ENCODE results near the gene CRYBG2.
A peak's percentile ranks its signal among the peaks of the same experiment; 100 is the strongest.

The CRYBG2 gene

GRCh38 chr1:26367441-26367840 is 13.5 kb upstream of the CRYBG2 start:
- H3K9me3 ChIP-seq (ENCODE audit: control insufficient read depth, low read depth, low read length): no peaks in the 10 kb centered on the region
- no peaks in the 10 kb centered on the region for H3K36me3 ChIP-seq (ENCODE audit: control insufficient read depth, low read depth, low read length)
- H3K4me3 ChIP-seq (ENCODE audit: low read length): no peak overlapping the region
- no peak overlapping the region for H3K9ac ChIP-seq (ENCODE audit: low read length)
- H3K4me1 ChIP-seq (ENCODE audit: control insufficient read depth, low read depth, low read length): peaks cover 2% of the 10 kb centered on the region
- no peak overlapping the region for H3K27ac ChIP-seq (ENCODE audit: low read length)
- peaks cover 8% of the 10 kb centered on the region for H3K27me3 ChIP-seq (ENCODE audit: control insufficient read depth, insufficient read depth, low read length)

- H3K36me3 ChIP-seq (ENCODE audit: control insufficient read depth, low read depth, low read length): no peaks in the 10 kb centered on the region
- no peak overlapping the region for H3K27ac ChIP-seq (ENCODE audit: low read length)
- H3K4me3 ChIP-seq (ENCODE audit: low read length): no peak overlapping the region
- H3K9me3 ChIP-seq (ENCODE audit: control insufficient read depth, low read depth, low read length): no peaks in the 10 kb centered on the region
- H3K27me3 ChIP-seq (ENCODE audit: control insufficient read depth, insufficient read depth, low read length): peaks cover 30% of the 10 kb centered on the region
- H3K4me1 ChIP-seq (ENCODE audit: control insufficient read depth, low read depth, low read length): peaks cover 2% of the 10 kb centered on the region
- H3K9ac ChIP-seq (ENCODE audit: low read length): no peak overlapping the region
Measured at GRCh38 chr1:26364956-26365355, 11.0 kb upstream of the CRYBG2 start.

- no peak overlapping the region for H3K9ac ChIP-seq (ENCODE audit: low read length)
Measured at GRCh38 chr1:26363549-26364448, 9.9 kb upstream of the CRYBG2 start.

GRCh38 chr1:26362331-26362730 is 8.4 kb upstream of the CRYBG2 start:
- Histone ChIP-seq H3K27me3 (ENCODE audit: control insufficient read depth, insufficient read depth, low read length) (peaks cover 41% of the 10 kb centered on the region), H3K9me3 (ENCODE audit: control insufficient read depth, low read depth, low read length) (no peaks in the 10 kb centered on the region), H3K27ac (ENCODE audit: low read length) (no peak overlapping the region), H3K4me3 (ENCODE audit: low read length) (no peak overlapping the region), H3K9ac (ENCODE audit: low read length) (no peak overlapping the region), H3K36me3 (ENCODE audit: control insufficient read depth, low read depth, low read length) (no peaks in the 10 kb centered on the region), H3K4me1 (ENCODE audit: control insufficient read depth, low read depth, low read length) (peaks cover 7% of the 10 kb centered on the region)

More at GRCh38 chr1:26363549-26364448, 9.9 kb upstream of the CRYBG2 start:
- Histone ChIP-seq H3K4me3 (ENCODE audit: low read length) (no peak overlapping the region), H3K36me3 (ENCODE audit: control insufficient read depth, low read depth, low read length) (no peaks in the 10 kb centered on the region), H3K27me3 (ENCODE audit: control insufficient read depth, insufficient read depth, low read length) (peaks cover 41% of the 10 kb centered on the region), H3K9me3 (ENCODE audit: control insufficient read depth, low read depth, low read length) (no peaks in the 10 kb centered on the region), H3K4me1 (ENCODE audit: control insufficient read depth, low read depth, low read length) (peaks cover 7% of the 10 kb centered on the region), H3K27ac (ENCODE audit: low read length) (no peak overlapping the region)

GRCh38 chr1:26361605-26362122 is 7.7 kb upstream of the CRYBG2 start:
- Histone ChIP-seq H3K27ac (ENCODE audit: low read length) (no peak overlapping the region), H3K27me3 (ENCODE audit: control insufficient read depth, insufficient read depth, low read length) (peaks cover 41% of the 10 kb centered on the region), H3K9me3 (ENCODE audit: control insufficient read depth, low read depth, low read length) (no peaks in the 10 kb centered on the region), H3K9ac (ENCODE audit: low read length) (no peak overlapping the region), H3K4me3 (ENCODE audit: low read length) (no peak overlapping the region), H3K4me1 (ENCODE audit: control insufficient read depth, low read depth, low read length) (peaks cover 9% of the 10 kb centered on the region), H3K36me3 (ENCODE audit: control insufficient read depth, low read depth, low read length) (no peaks in the 10 kb centered on the region)

GRCh38 chr1:26360807-26361604 is 7.1 kb upstream of the CRYBG2 start:
- Histone ChIP-seq H3K4me3 (ENCODE audit: low read length) (peak overlapping the region; percentile 70), H3K4me1 (ENCODE audit: control insufficient read depth, low read depth, low read length) (peaks cover 12% of the 10 kb centered on the region), H3K36me3 (ENCODE audit: control insufficient read depth, low read depth, low read length) (no peaks in the 10 kb centered on the region), H3K27me3 (ENCODE audit: control insufficient read depth, insufficient read depth, low read length) (peaks cover 41% of the 10 kb centered on the region), H3K27ac (ENCODE audit: low read length) (no peak overlapping the region), H3K9me3 (ENCODE audit: control insufficient read depth, low read depth, low read length) (no peaks in the 10 kb centered on the region), H3K9ac (ENCODE audit: low read length) (no peak overlapping the region)

- Histone ChIP-seq H3K4me3 (ENCODE audit: low read length) (peak overlapping the region; percentile 70), H3K9ac (ENCODE audit: low read length) (peak overlapping the region; percentile 60)
Measured at GRCh38 chr1:26359981-26360806, 6.3 kb upstream of the CRYBG2 start.

GRCh38 chr1:26358411-26359384 is 4.8 kb upstream of the CRYBG2 start:
- Histone ChIP-seq H3K9me3 (ENCODE audit: control insufficient read depth, low read depth, low read length) (no peaks in the 10 kb centered on the region), H3K27ac (ENCODE audit: low read length) (no peak overlapping the region), H3K9ac (ENCODE audit: low read length) (no peak overlapping the region)

More at GRCh38 chr1:26359981-26360806, 6.3 kb upstream of the CRYBG2 start:
- Histone ChIP-seq H3K4me1 (ENCODE audit: control insufficient read depth, low read depth, low read length) (peaks cover 12% of the 10 kb centered on the region), H3K27me3 (ENCODE audit: control insufficient read depth, insufficient read depth, low read length) (peaks cover 41% of the 10 kb centered on the region), H3K36me3 (ENCODE audit: control insufficient read depth, low read depth, low read length) (no peaks in the 10 kb centered on the region), H3K9me3 (ENCODE audit: control insufficient read depth, low read depth, low read length) (no peaks in the 10 kb centered on the region), H3K27ac (ENCODE audit: low read length) (no peak overlapping the region)

GRCh38 chr1:26357121-26357602 is 3.2 kb upstream of the CRYBG2 start:
- Histone ChIP-seq H3K4me1 (ENCODE audit: control insufficient read depth, low read depth, low read length) (peaks cover 9% of the 10 kb centered on the region), H3K36me3 (ENCODE audit: control insufficient read depth, low read depth, low read length) (no peaks in the 10 kb centered on the region), H3K27me3 (ENCODE audit: control insufficient read depth, insufficient read depth, low read length) (peaks cover 30% of the 10 kb centered on the region), H3K9me3 (ENCODE audit: control insufficient read depth, low read depth, low read length) (no peaks in the 10 kb centered on the region), H3K9ac (ENCODE audit: low read length) (no peak overlapping the region), H3K4me3 (ENCODE audit: low read length) (no peak overlapping the region), H3K27ac (ENCODE audit: low read length) (no peak overlapping the region)

More at GRCh38 chr1:26358411-26359384, 4.8 kb upstream of the CRYBG2 start:
- Histone ChIP-seq H3K27me3 (ENCODE audit: control insufficient read depth, insufficient read depth, low read length) (peaks cover 33% of the 10 kb centered on the region), H3K4me3 (ENCODE audit: low read length) (peak overlapping the region; percentile 26), H3K36me3 (ENCODE audit: control insufficient read depth, low read depth, low read length) (no peaks in the 10 kb centered on the region), H3K4me1 (ENCODE audit: control insufficient read depth, low read depth, low read length) (peaks cover 9% of the 10 kb centered on the region)

GRCh38 chr1:26356106-26356505 is 2.2 kb upstream of the CRYBG2 start:
- Histone ChIP-seq H3K27me3 (ENCODE audit: control insufficient read depth, insufficient read depth, low read length) (peaks cover 20% of the 10 kb centered on the region), H3K4me3 (ENCODE audit: low read length) (no peak overlapping the region), H3K9me3 (ENCODE audit: control insufficient read depth, low read depth, low read length) (no peaks in the 10 kb centered on the region), H3K27ac (ENCODE audit: low read length) (no peak overlapping the region), H3K36me3 (ENCODE audit: control insufficient read depth, low read depth, low read length) (no peaks in the 10 kb centered on the region), H3K4me1 (ENCODE audit: control insufficient read depth, low read depth, low read length) (peaks cover 13% of the 10 kb centered on the region), H3K9ac (ENCODE audit: low read length) (no peak overlapping the region)
